ENCODE measurements around the gene SLC49A3. TPM values are rescaled to one million over a fixed set of nuclear protein-coding genes. Genes with fewer than 3 reads are reported as not detected.
A peak's percentile ranks its signal among the peaks of the same experiment; 100 is the strongest.
"Not testable (repeated sequence)": the region's sequence is repeated elsewhere in the genome, so short reads cannot be mapped to it uniquely, and the experiment has no call there.

SLC49A3 gene
- total RNA-seq, result under 1 TPM; 0.22 to 0.91 TPM
- polyA plus RNA-seq (2013, experiment 1 of 2), result 1.2 TPM
- polyA plus RNA-seq (2013, experiment 2 of 2), result 1.3 TPM
- 0 to 4.0 (median 0.76) reads per million in 172 experiments for total RNA-seq

GRCh38 chr4:688854-689681 lies at the start of gene SLC49A3:
Gene SLC49A3 (minus strand): TSS chr4:689151. CDS start chr4:689127, 24 bp downstream.
- POLR2A ChIA-PET, result no interaction called here
- no peaks in the 10 kb centered on the region for H3K36me3 ChIP-seq (ENCODE audit: insufficient read depth, low read length)
- Mint-ChIP-seq H3K4me3 (no peak within 1 kb of the TSS), H3K27ac (no peak within 1 kb of the TSS), H3K4me1 (ENCODE audit: low read depth) (no peaks in the 10 kb centered on the region), H3K27me3 (peaks cover 34% of the 10 kb centered on the region), H3K36me3 (ENCODE audit: low read depth) (no peaks in the 10 kb centered on the region), H3K9me3 (no peaks in the 10 kb centered on the region)
- intact Hi-C loops (cut with DNase I, micrococcal nuclease), result no loop called here
- ATAC-seq (ENCODE audit: poor library complexity) (no peak), DNase-seq (peak in 1 of 14 experiments; percentile 26)
- no peak within 1 kb of the TSS for H3K27ac ChIP-seq (ENCODE audit: low read depth in 1 of 2, low read length in 2 of 2)
- peaks cover 6 to 19% of the 10 kb centered on the region in 2 experiments for H3K27me3 ChIP-seq (ENCODE audit: control insufficient read depth in 1 of 2, insufficient read depth in 2 of 2, low read length in 2 of 2)
- no peak for TF ChIP-seq CTCF (IDR thresholded peaks at IDR 0.05)
- peaks cover 13% of the 10 kb centered on the region for H3K4me1 ChIP-seq (ENCODE audit: insufficient read depth, low read length)
- H3K4me3 ChIP-seq (ENCODE audit: low read length), result peak within 1 kb of the TSS; percentile 32
- peaks cover 0 to 11% of the 10 kb centered on the region in 2 experiments for H3K9me3 ChIP-seq (ENCODE audit: control insufficient read depth in 1 of 2, insufficient read depth in 1 of 2, low read length in 2 of 2)
- CTCF ChIA-PET, result no interaction called here

- ATAC-seq (ENCODE audit: poor library complexity); H3K27me3 Mint-ChIP-seq; H3K9me3 Mint-ChIP-seq; H3K4me3 Mint-ChIP-seq; intact Hi-C loops (cut with DNase I, micrococcal nuclease); DNase-seq; H3K4me1 Mint-ChIP-seq (ENCODE audit: low read depth); H3K4me3 ChIP-seq (ENCODE audit: low read length); H3K9me3 ChIP-seq (ENCODE audit: control insufficient read depth in 1 of 2, insufficient read depth in 1 of 2, low read length in 2 of 2); H3K27ac ChIP-seq (ENCODE audit: low read depth in 1 of 2, low read length in 2 of 2); H3K27ac Mint-ChIP-seq; CTCF ChIA-PET; H3K27me3 ChIP-seq (ENCODE audit: control insufficient read depth in 1 of 2, insufficient read depth in 2 of 2, low read length in 2 of 2); POLR2A ChIA-PET; H3K4me1 ChIP-seq (ENCODE audit: insufficient read depth, low read length): not testable (repeated sequence)
- peaks cover 58% of the 10 kb centered on the region for H3K36me3 ChIP-seq (ENCODE audit: insufficient read depth, low read length)
- peaks cover 48% of the 10 kb centered on the region for H3K36me3 Mint-ChIP-seq (ENCODE audit: low read depth)
Measured at GRCh38 chr4:736561-736960, 47.6 kb upstream of the SLC49A3 start.

GRCh38 chr4:735583-735982 lies 46.6 kb upstream of the SLC49A3 start:
- Histone ChIP-seq H3K9me3 (ENCODE audit: control insufficient read depth in 1 of 2, insufficient read depth in 1 of 2, low read length in 2 of 2) (peaks cover 0 to 6% of the 10 kb centered on the region in 2 experiments), H3K4me1 (ENCODE audit: insufficient read depth, low read length) (no peaks in the 10 kb centered on the region), H3K27ac (ENCODE audit: low read depth in 1 of 2, low read length in 2 of 2) (no peak overlapping the region), H3K27me3 (ENCODE audit: control insufficient read depth in 1 of 2, insufficient read depth in 2 of 2, low read length in 2 of 2) (no peaks in the 10 kb centered on the region), H3K36me3 (ENCODE audit: insufficient read depth, low read length) (peaks cover 63% of the 10 kb centered on the region), H3K4me3 (ENCODE audit: low read length) (no peak overlapping the region)
- intact Hi-C loops (cut with DNase I, micrococcal nuclease), result no loop called here
- Mint-ChIP-seq H3K4me3 (no peak overlapping the region), H3K36me3 (ENCODE audit: low read depth) (peaks cover 52% of the 10 kb centered on the region), H3K27ac (no peak overlapping the region), H3K4me1 (ENCODE audit: low read depth) (no peaks in the 10 kb centered on the region), H3K27me3 (no peaks in the 10 kb centered on the region), H3K9me3 (no peaks in the 10 kb centered on the region)
- CTCF ChIA-PET, result no interaction called here
- no peak for ATAC-seq (ENCODE audit: poor library complexity)
- POLR2A ChIA-PET, result no interaction called here
- no peak for DNase-seq
- TF ChIP-seq CTCF (IDR thresholded peaks at IDR 0.05), result no peak
